ENCODE results near the gene ZFY. TPM values are rescaled to one million over a fixed set of nuclear protein-coding genes. Genes with fewer than 3 reads are reported as not detected.
A peak's percentile ranks its signal among the peaks of the same experiment; 100 is the strongest.
"Not testable (repeated sequence)": the region's sequence is repeated elsewhere in the genome, so short reads cannot be mapped to it uniquely, and the experiment has no call there.

Gene ZFY
- polyA plus RNA-seq, 4 donors: 3.8 to 13.5 (median 4.7) TPM; not detected in 1

DNA sequence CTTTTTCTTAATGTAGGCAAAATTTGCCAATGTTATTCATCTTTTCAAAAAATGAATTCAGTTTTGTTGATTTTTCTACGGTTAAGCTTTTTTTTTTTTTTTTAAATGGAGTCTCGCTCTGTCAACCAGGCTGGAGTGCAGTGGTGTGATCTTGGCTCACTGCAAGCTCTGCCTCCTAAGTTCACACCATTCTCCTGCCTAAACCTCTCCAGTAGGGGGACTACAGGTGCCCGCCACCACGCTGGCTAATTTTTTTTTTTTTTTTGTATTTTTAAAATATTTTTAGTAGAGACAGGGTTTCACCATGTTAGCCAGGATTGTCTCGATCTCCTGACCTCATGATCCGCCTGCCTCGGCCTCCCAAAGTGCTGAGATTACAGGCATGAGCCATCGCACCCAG lies 52.0 kb downstream of the ZFY start:
- H3K36me3 ChIP-seq (ENCODE audit: control insufficient read depth in 3 of 3, insufficient read depth in 2 of 3, low read depth in 1 of 3, low read length in 3 of 3); H3K27me3 ChIP-seq (ENCODE audit: control insufficient read depth in 3 of 3, insufficient read depth in 3 of 3, low read length in 3 of 3); H3K9me3 ChIP-seq (ENCODE audit: control insufficient read depth in 2 of 2, insufficient read depth in 1 of 2, low read depth in 1 of 2, low read length in 1 of 2); H3K4me3 ChIP-seq (ENCODE audit: low read depth in 1 of 3, low read length in 3 of 3); FAIRE-seq; H3K4me1 ChIP-seq (ENCODE audit: control insufficient read depth in 3 of 3, insufficient read depth in 2 of 3, low read depth in 1 of 3, low read length in 2 of 3); DNase-seq; H3K27ac ChIP-seq (ENCODE audit: low read depth in 1 of 3, low read length in 2 of 3): not testable (repeated sequence)
- 93 to 98% methylated on average over 8 of the region's 8 CpGs; no CpG with 5 or more reads in 1 of the 3 donors for WGBS, 3 donors

- H3K4me3 ChIP-seq (ENCODE audit: low read depth in 1 of 3, low read length in 3 of 3); H3K27ac ChIP-seq (ENCODE audit: low read depth in 1 of 3, low read length in 2 of 3); H3K4me1 ChIP-seq (ENCODE audit: control insufficient read depth in 3 of 3, insufficient read depth in 2 of 3, low read depth in 1 of 3, low read length in 2 of 3); H3K36me3 ChIP-seq (ENCODE audit: control insufficient read depth in 3 of 3, insufficient read depth in 2 of 3, low read depth in 1 of 3, low read length in 3 of 3); H3K27me3 ChIP-seq (ENCODE audit: control insufficient read depth in 3 of 3, insufficient read depth in 3 of 3, low read length in 3 of 3); H3K9me3 ChIP-seq (ENCODE audit: control insufficient read depth in 2 of 2, insufficient read depth in 1 of 2, low read depth in 1 of 2, low read length in 1 of 2); DNase-seq; FAIRE-seq: not testable (repeated sequence)
- 95 to 99% methylated on average over 13 to 14 of the region's 14 CpGs; no CpG with 5 or more reads in 1 of the 3 donors for WGBS, 3 donors
Measured at GRCh38 chrY:2997369-2997768, 62.2 kb downstream of the ZFY start.

GRCh38 chrY:3002190-3002589 lies 67.0 kb downstream of the ZFY start:
- DNase-seq: peak; percentile 67 to 83
- Histone ChIP-seq H3K36me3 (ENCODE audit: control insufficient read depth in 3 of 3, insufficient read depth in 2 of 3, low read depth in 1 of 3, low read length in 3 of 3) (no peaks in the 10 kb centered on the region), H3K27ac (ENCODE audit: low read depth in 1 of 3, low read length in 2 of 3) (peak overlapping the region in 2 of 3 donors; percentile 97), H3K9me3 (ENCODE audit: control insufficient read depth in 2 of 2, insufficient read depth in 1 of 2, low read depth in 1 of 2, low read length in 1 of 2) (no peaks in the 10 kb centered on the region), H3K4me1 (ENCODE audit: control insufficient read depth in 3 of 3, insufficient read depth in 2 of 3, low read depth in 1 of 3, low read length in 2 of 3) (peaks cover 0 to 10% (median 5%) of the 10 kb centered on the region in 3 donors), H3K27me3 (ENCODE audit: control insufficient read depth in 3 of 3, insufficient read depth in 3 of 3, low read length in 3 of 3) (no peaks in the 10 kb centered on the region), H3K4me3 (ENCODE audit: low read depth in 1 of 3, low read length in 3 of 3) (no peak overlapping the region)
- FAIRE-seq: no peak

- WGBS, 3 donors: 0 to 6% (median 3%) methylated on average over 3 to 15 of the region's 15 CpGs
Measured at GRCh38 chrY:3002680-3003515, 67.7 kb downstream of the ZFY start.

GRCh38 chrY:3003516-3003830 lies 68.3 kb downstream of the ZFY start:
- H3K27me3 ChIP-seq (ENCODE audit: control insufficient read depth in 3 of 3, insufficient read depth in 3 of 3, low read length in 3 of 3): no peaks in the 10 kb centered on the region
- H3K27ac ChIP-seq (ENCODE audit: low read depth in 1 of 3, low read length in 2 of 3): peak overlapping the region in 2 of 3 donors; percentile 97
- H3K9me3 ChIP-seq (ENCODE audit: control insufficient read depth in 2 of 2, insufficient read depth in 1 of 2, low read depth in 1 of 2, low read length in 1 of 2): no peaks in the 10 kb centered on the region
- peak; percentile 42 to 54 for DNase-seq
- WGBS, 3 donors: 0 to 1% methylated on average over 3 of the region's 3 CpGs; no CpG with 5 or more reads in 1 of the 3 donors
- H3K4me3 ChIP-seq (ENCODE audit: low read depth in 1 of 3, low read length in 3 of 3): peak overlapping the region in 2 of 3 donors; percentile 19 to 66
- H3K36me3 ChIP-seq (ENCODE audit: control insufficient read depth in 3 of 3, insufficient read depth in 2 of 3, low read depth in 1 of 3, low read length in 3 of 3): peaks cover 0 to under 1% (median 0%) of the 10 kb centered on the region in 3 donors
- FAIRE-seq: no peak
- peaks cover 0 to 22% (median 9%) of the 10 kb centered on the region in 3 donors for H3K4me1 ChIP-seq (ENCODE audit: control insufficient read depth in 3 of 3, insufficient read depth in 2 of 3, low read depth in 1 of 3, low read length in 2 of 3)

More at GRCh38 chrY:3002680-3003515, 67.7 kb downstream of the ZFY start:
- H3K36me3 ChIP-seq (ENCODE audit: control insufficient read depth in 3 of 3, insufficient read depth in 2 of 3, low read depth in 1 of 3, low read length in 3 of 3): no peaks in the 10 kb centered on the region
- FAIRE-seq: no peak
- peaks cover 0 to 17% (median 9%) of the 10 kb centered on the region in 3 donors for H3K4me1 ChIP-seq (ENCODE audit: control insufficient read depth in 3 of 3, insufficient read depth in 2 of 3, low read depth in 1 of 3, low read length in 2 of 3)
- DNase-seq: peak; percentile 46 to 62
- no peaks in the 10 kb centered on the region for H3K9me3 ChIP-seq (ENCODE audit: control insufficient read depth in 2 of 2, insufficient read depth in 1 of 2, low read depth in 1 of 2, low read length in 1 of 2)
- H3K4me3 ChIP-seq (ENCODE audit: low read depth in 1 of 3, low read length in 3 of 3): peak overlapping the region in 2 of 3 donors; percentile 19 to 66
- H3K27me3 ChIP-seq (ENCODE audit: control insufficient read depth in 3 of 3, insufficient read depth in 3 of 3, low read length in 3 of 3): no peaks in the 10 kb centered on the region
- H3K27ac ChIP-seq (ENCODE audit: low read depth in 1 of 3, low read length in 2 of 3): peak overlapping the region in 2 of 3 donors; percentile 97

GRCh38 chrY:3003846-3004245 lies 68.7 kb downstream of the ZFY start:
- peak overlapping the region in 2 of 3 donors; percentile 19 to 66 for H3K4me3 ChIP-seq (ENCODE audit: low read depth in 1 of 3, low read length in 3 of 3)
- peak overlapping the region in 2 of 3 donors; percentile 97 for H3K27ac ChIP-seq (ENCODE audit: low read depth in 1 of 3, low read length in 2 of 3)
- WGBS, 3 donors: 0 to 3% methylated on average over 5 of the region's 5 CpGs; no CpG with 5 or more reads in 1 of the 3 donors
- H3K9me3 ChIP-seq (ENCODE audit: control insufficient read depth in 2 of 2, insufficient read depth in 1 of 2, low read depth in 1 of 2, low read length in 1 of 2): no peaks in the 10 kb centered on the region
- DNase-seq (peak; percentile 69 to 77), FAIRE-seq (no peak)
- H3K36me3 ChIP-seq (ENCODE audit: control insufficient read depth in 3 of 3, insufficient read depth in 2 of 3, low read depth in 1 of 3, low read length in 3 of 3): peaks cover 0 to 4% (median 0%) of the 10 kb centered on the region in 3 donors
- no peaks in the 10 kb centered on the region for H3K27me3 ChIP-seq (ENCODE audit: control insufficient read depth in 3 of 3, insufficient read depth in 3 of 3, low read length in 3 of 3)
- peaks cover 0 to 26% (median 9%) of the 10 kb centered on the region in 3 donors for H3K4me1 ChIP-seq (ENCODE audit: control insufficient read depth in 3 of 3, insufficient read depth in 2 of 3, low read depth in 1 of 3, low read length in 2 of 3)

DNA sequence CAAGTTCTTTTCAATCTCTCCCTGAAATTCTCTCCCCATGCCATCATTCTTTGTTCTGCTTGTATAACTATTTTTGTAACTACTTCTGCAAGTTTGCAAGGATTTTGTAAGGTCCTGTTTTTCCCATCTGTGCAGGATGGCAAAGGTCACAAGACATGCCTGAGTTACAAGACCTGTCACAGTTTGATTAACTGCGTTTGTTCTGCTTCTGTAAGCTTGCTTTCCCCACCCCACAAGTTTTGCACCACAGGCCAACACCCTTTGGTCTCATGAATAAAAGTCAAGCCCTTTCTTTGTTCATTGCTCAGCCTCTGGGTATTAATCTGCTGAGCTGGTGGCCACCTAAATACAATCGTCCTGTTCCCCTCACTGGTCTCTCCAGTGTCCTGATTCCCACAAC lies 70.8 kb downstream of the ZFY start:
- 3 to 45% methylated on average over 2 of the region's 2 CpGs; no CpG with 5 or more reads in 1 of the 3 donors for WGBS, 3 donors
- FAIRE-seq; H3K9me3 ChIP-seq (ENCODE audit: control insufficient read depth in 2 of 2, insufficient read depth in 1 of 2, low read depth in 1 of 2, low read length in 1 of 2); H3K27me3 ChIP-seq (ENCODE audit: control insufficient read depth in 3 of 3, insufficient read depth in 3 of 3, low read length in 3 of 3): not testable (repeated sequence)
- H3K27ac ChIP-seq (ENCODE audit: low read depth in 1 of 3, low read length in 2 of 3): peak overlapping the region in 2 of 3 donors; percentile 44 to 97
- DNase-seq: peak in 1 of 2 donors; percentile 44
- H3K4me1 ChIP-seq (ENCODE audit: control insufficient read depth in 3 of 3, insufficient read depth in 2 of 3, low read depth in 1 of 3, low read length in 2 of 3): peaks cover 0 to 36% (median 9%) of the 10 kb centered on the region in 3 donors
- peak overlapping the region in 1 of 3 donors; percentile 66 for H3K4me3 ChIP-seq (ENCODE audit: low read depth in 1 of 3, low read length in 3 of 3)
- peaks cover 0 to 15% (median 0%) of the 10 kb centered on the region in 3 donors for H3K36me3 ChIP-seq (ENCODE audit: control insufficient read depth in 3 of 3, insufficient read depth in 2 of 3, low read depth in 1 of 3, low read length in 3 of 3)

DNA sequence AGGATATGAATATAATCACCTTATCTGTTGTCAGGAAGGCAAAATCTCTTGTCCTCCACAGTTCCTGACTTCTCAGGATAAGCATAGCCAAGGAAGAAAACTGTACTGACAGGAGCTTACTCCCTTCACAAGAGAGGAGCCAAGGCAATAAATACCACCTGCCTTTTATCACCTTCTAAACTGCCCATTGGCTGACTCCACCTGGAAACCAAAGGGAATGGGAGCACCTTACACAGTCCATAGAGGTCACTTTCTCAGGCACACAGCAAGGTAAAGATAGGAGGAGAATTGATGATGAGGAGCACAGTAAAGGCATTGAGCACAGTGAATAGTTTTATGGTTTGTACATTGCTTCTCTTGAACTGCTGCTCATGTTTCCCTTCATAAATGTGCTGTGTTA lies 72.8 kb downstream of the ZFY start:
- Histone ChIP-seq H3K27me3 (ENCODE audit: control insufficient read depth in 3 of 3, insufficient read depth in 3 of 3, low read length in 3 of 3) (no peaks in the 10 kb centered on the region), H3K9me3 (ENCODE audit: control insufficient read depth in 2 of 2, insufficient read depth in 1 of 2, low read depth in 1 of 2, low read length in 1 of 2) (no peaks in the 10 kb centered on the region), H3K36me3 (ENCODE audit: control insufficient read depth in 3 of 3, insufficient read depth in 2 of 3, low read depth in 1 of 3, low read length in 3 of 3) (peaks cover 0 to 15% (median 0%) of the 10 kb centered on the region in 3 donors), H3K4me1 (ENCODE audit: control insufficient read depth in 3 of 3, insufficient read depth in 2 of 3, low read depth in 1 of 3, low read length in 2 of 3) (peaks cover 0 to 42% (median 9%) of the 10 kb centered on the region in 3 donors), H3K4me3 (ENCODE audit: low read depth in 1 of 3, low read length in 3 of 3) (no peak overlapping the region), H3K27ac (ENCODE audit: low read depth in 1 of 3, low read length in 2 of 3) (peak overlapping the region in 1 of 3 donors; percentile 97)
- no peak for FAIRE-seq
- DNase-seq: peak; percentile 75 to 88

Measured in small intestine (tissue), 7 donors.